NK-92 (cell line): Measurements from ENCODE around the gene ARHGEF33.

Source experiments
- DNase-seq: peaks from one replicate; lab custom pipeline; 2025; ENCODE audit not compliant: unreplicated experiment; lab: John Stamatoyannopoulos, UW

Gene ARHGEF33

DNA sequence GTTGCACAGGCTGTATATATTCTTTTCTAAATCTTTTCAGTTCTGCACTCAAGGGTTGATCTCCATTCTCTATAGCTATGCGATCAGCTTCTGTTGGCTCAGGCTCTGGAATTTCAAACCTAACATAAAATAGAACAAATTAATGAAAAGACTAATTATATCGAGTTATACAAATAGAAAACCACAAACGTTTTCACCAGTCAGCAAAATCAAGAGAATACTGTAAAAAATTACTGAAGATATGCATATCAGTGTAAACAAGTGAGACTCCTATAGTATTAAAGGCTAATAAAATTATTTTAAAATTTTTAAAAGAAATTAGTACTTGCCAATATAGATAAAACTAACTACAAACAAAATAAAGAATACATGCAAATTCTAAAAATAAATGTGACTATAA, 124.2 kb downstream of the ARHGEF33 start:
- DNase-seq, result no peak

DNA sequence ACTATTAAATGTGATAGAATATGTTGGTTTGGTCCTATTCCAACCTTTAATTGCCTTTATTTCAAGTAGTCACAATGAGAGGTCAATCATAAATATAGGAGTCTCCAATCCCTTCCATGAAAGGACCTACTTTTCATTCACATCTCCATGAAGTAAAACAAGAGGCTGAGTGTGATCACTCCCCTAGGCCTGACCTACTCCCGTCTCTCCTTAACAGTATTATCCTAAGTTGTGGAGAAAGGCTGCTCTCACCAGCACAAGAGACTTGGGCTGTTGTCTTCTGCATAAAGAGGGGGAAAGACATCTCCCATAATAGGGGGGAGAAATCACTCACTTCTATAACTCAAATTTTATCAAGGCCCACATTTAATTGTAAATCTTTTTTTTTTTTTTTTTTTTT, 125.7 kb downstream of the ARHGEF33 start:
- DNase-seq, result no peak

DNA sequence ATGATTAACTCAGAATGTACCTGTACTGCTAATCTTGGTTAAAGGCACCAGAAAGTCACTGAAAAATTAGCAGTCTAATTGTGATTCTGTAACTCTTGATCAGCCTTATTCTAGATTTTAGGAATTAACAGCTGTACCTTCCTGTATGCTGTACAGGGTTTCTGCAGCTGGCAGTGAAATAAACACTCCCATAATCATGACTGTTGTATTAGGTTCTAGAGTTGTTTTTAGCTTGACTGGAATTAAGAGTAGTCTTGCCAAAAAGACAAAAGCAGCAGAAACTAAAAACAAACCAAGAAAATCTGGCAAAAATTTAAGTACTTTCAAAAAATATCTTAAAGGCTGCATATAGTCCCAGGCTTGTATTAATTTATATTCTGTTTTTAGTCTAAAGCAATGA, 127.7 kb downstream of the ARHGEF33 start:
- DNase-seq, result no peak

DNA sequence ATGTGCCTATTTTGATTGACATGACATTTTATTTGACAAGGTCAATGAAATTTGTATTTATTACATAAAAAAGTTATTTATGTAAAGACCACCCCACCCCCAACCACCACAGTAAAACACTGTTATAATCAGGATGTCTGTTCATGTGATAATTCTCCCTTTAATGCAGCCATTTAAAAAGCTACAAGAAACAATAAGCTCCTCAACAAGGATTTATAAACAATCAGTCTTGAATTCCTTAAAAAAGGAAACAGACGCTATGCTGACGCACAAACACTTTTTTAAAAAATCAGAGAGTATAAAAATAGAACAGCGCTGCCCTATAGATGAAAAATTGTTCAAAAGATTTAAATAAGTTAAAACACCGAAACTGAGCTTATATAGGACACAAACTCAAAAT, 129.0 kb downstream of the ARHGEF33 start:
- no peak for DNase-seq

GRCh38 chr2:39020383-39020782, 130.7 kb downstream of the ARHGEF33 start:
- DNase-seq, result no peak

GRCh38 chr2:39022642-39023235, 133.1 kb downstream of the ARHGEF33 start:
- DNase-seq, result no peak

DNA sequence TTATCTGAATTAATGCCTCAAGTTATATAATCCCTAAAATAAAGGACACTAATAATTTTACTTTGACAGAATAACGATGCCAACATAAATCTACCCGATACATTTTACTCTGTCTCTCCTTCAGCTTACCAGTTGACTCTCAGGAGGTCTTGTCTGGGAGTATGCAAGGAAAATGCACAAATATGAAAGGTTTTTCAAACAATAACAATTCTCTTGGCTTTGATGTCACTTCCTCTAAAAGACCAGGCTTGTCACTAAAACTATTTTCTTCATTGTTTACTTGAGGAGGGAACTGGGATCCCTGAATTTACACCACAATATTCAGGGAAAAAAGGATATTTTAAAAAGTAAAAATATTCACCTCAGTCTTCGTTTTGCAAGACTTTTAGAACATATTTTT, 134.0 kb downstream of the ARHGEF33 start:
- no peak for DNase-seq

DNA sequence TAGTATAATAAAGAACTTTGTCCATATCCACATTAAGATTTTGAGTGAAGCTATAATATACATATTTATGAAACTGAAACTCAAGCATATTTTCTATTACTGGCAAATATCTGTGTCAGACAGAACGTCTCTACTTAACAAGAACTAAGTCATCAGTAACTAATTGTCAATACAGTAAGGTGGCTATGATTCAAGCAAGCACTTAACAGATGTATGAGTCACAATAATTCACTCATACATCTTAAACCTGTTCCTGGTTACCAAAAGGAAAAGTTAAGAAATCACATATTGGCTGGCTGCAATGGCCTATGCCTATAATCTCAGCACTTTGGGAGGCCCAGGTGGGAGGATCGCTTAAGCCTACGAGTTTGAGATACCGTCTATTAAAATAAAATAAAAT, 135.2 kb downstream of the ARHGEF33 start:
- no peak for DNase-seq
